ENCODE results near the gene DNAJC11. TPM values are rescaled to one million over a fixed set of nuclear protein-coding genes. Genes with fewer than 3 reads are reported as not detected.

DNAJC11 gene
- total RNA-seq, 1 experiment from 2014 or later: 57.3 TPM

DNA sequence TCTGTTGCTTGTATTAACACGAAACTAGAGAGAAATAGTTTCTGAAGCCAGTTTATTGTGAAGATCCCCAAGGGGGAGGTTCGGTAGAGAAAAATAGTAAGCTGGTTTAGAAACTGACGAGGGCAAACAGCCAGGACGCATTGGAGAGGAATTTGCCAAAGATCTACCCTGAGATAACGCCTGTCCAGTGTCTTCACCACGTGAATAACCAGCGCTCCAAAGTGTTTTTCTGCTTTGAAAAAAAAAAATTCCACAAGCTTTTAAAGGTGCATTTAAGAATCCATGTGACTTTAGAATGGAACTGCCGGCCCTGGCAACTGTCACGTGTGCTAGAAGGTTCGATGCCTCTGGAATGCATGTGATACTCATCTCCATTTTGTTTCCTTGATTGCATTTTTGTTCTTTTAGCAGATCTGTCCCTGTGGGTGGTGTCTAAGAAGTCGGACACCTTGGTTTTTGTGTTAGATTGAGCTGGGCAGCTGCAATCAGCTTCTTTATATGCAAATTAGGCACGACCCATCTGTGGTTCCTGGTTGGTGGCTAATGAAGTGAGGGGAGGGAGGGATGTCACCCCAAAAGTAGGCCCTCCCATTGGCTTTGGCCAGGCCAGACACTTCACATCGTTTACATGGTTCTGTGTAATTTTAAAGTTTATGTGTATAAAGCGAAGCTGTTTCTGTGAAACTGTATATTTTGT is 78.2 kb downstream of the DNAJC11 start:
- CTCF ChIA-PET: no interaction called here
- Mint-ChIP-seq H3K27ac (ENCODE audit: unreplicated experiment) (no peak overlapping the region), H3K4me3 (ENCODE audit: low read depth, unreplicated experiment) (no peak overlapping the region), H3K27me3 (ENCODE audit: unreplicated experiment) (no peaks in the 10 kb centered on the region), H3K4me1 (ENCODE audit: low read depth, unreplicated experiment) (no peaks in the 10 kb centered on the region), H3K36me3 (ENCODE audit: insufficient read depth, unreplicated experiment) (peaks cover 40% of the 10 kb centered on the region), H3K9me3 (ENCODE audit: low read depth, unreplicated experiment) (no peaks in the 10 kb centered on the region)
- intact Hi-C loops (cut with micrococcal nuclease; ENCODE audit: unreplicated experiment): no loop called here
- no TSS peak for BruUV-seq (replicated peaks)
- DNase-seq: no peak
- TF ChIP-seq, protein P1, sequence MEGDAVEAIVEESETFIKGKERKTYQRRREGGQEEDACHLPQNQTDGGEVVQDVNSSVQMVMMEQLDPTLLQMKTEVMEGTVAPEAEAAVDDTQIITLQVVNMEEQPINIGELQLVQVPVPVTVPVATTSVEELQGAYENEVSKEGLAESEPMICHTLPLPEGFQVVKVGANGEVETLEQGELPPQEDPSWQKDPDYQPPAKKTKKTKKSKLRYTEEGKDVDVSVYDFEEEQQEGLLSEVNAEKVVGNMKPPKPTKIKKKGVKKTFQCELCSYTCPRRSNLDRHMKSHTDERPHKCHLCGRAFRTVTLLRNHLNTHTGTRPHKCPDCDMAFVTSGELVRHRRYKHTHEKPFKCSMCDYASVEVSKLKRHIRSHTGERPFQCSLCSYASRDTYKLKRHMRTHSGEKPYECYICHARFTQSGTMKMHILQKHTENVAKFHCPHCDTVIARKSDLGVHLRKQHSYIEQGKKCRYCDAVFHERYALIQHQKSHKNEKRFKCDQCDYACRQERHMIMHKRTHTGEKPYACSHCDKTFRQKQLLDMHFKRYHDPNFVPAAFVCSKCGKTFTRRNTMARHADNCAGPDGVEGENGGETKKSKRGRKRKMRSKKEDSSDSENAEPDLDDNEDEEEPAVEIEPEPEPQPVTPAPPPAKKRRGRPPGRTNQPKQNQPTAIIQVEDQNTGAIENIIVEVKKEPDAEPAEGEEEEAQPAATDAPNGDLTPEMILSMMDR (IDR thresholded peaks at IDR 0.05; ENCODE audit: unreplicated experiment): no peak

DNA sequence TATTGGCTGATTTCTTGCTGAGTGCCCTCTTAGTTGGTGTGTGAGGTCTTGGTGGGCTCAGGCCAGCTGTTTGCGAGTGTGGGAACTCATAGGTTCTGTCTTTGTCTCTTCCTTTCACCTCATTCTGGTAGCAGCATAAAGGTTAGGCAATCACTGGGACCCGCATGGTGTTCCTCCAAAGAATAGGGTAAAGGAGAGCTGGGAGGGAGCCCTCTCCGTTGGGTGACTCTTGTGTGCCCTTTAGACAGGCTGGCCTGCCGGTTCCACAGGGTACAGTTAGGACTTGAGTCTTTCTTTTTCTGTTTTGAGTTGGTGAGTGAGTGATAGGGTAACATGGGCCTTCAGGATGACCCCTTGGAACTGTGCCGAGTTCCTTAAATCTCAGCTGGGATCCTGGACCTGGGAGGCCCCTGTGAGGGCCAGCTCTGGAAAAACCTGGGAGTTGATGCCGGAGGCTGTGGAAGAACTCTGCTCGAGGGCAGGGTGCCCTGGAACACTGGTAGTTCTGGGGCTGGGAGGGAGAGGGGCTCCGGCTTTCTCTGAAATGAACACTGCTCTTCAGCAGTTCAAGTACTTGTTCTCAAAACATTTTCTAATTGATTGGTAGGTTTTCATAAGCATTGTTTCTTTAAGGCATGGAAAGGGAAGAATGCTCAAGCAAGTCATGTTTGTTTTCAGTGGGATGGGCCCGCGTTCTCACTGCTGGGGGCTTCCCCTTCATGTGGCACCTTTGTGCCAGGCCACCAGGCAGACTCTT is 79.0 kb downstream of the DNAJC11 start:
- intact Hi-C loops (cut with micrococcal nuclease; ENCODE audit: unreplicated experiment): no loop called here
- Mint-ChIP-seq H3K27ac (ENCODE audit: unreplicated experiment) (no peak overlapping the region), H3K36me3 (ENCODE audit: insufficient read depth, unreplicated experiment) (peaks cover 43% of the 10 kb centered on the region), H3K9me3 (ENCODE audit: low read depth, unreplicated experiment) (no peaks in the 10 kb centered on the region), H3K4me3 (ENCODE audit: low read depth, unreplicated experiment) (no peak overlapping the region), H3K4me1 (ENCODE audit: low read depth, unreplicated experiment) (no peaks in the 10 kb centered on the region), H3K27me3 (ENCODE audit: unreplicated experiment) (no peaks in the 10 kb centered on the region)
- CTCF ChIA-PET: no interaction called here
- TF ChIP-seq, protein P1 (IDR thresholded peaks at IDR 0.05; ENCODE audit: unreplicated experiment): no peak
- DNase-seq: no peak
- BruUV-seq (replicated peaks): no TSS peak

DNA sequence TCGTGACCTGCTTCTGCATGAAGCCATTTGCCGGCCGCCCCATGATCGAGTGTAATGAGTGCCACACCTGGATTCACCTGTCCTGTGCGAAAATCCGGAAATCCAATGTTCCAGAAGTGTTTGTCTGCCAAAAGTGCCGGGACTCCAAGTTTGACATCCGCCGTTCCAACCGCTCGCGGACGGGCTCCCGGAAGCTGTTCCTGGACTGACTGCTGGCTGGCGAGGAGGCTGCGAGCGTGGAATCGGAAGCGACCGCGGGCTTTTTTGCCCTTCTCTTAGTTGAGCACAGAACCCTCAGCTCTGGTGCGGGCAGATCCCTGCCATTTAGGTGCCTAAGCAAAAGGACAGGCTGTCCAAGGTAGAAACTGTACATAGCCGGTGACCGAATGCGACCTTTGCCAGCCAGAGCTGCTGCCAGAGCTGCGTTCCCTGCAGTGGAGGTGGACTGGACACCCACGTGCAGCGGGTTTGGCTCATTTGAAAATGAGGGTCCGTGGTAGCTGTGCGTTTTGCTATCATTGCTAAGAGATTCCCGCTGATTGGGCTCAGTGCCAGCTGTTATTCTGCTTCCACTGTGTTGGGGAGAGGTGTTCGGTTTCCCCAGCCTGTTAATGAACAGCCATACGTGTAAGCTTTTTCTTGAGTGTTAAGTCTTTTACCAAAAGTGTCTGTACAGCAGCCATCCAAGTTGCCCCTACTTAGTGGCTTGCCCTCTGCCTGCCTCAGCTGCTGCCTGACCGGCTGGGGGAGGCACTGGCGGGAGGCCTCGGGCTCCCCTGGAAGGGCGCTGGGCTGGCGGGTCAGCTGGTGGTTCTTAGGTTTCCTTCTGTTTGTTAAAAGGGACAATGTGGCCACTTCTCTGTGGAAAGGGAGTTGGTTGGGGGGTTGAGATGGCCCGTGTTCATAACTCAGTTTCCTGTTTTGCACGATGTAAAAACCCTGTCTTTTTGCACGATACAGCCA is 79.9 kb downstream of the DNAJC11 start:
- H3K9me3 Mint-ChIP-seq (ENCODE audit: low read depth, unreplicated experiment): no peaks in the 10 kb centered on the region
- intact Hi-C loops (cut with micrococcal nuclease; ENCODE audit: unreplicated experiment): no loop called here
- CTCF ChIA-PET: no interaction called here
- BruUV-seq (replicated peaks): no TSS peak
- H3K27me3 Mint-ChIP-seq (ENCODE audit: unreplicated experiment): no peaks in the 10 kb centered on the region
- H3K36me3 Mint-ChIP-seq (ENCODE audit: insufficient read depth, unreplicated experiment): peaks cover 48% of the 10 kb centered on the region
- no peak for DNase-seq
- no peak overlapping the region for H3K27ac Mint-ChIP-seq (ENCODE audit: unreplicated experiment)
- TF ChIP-seq, protein P1 (IDR thresholded peaks at IDR 0.05; ENCODE audit: unreplicated experiment): no peak
- H3K4me3 Mint-ChIP-seq (ENCODE audit: low read depth, unreplicated experiment): no peak overlapping the region
- H3K4me1 Mint-ChIP-seq (ENCODE audit: low read depth, unreplicated experiment): no peaks in the 10 kb centered on the region

DNA sequence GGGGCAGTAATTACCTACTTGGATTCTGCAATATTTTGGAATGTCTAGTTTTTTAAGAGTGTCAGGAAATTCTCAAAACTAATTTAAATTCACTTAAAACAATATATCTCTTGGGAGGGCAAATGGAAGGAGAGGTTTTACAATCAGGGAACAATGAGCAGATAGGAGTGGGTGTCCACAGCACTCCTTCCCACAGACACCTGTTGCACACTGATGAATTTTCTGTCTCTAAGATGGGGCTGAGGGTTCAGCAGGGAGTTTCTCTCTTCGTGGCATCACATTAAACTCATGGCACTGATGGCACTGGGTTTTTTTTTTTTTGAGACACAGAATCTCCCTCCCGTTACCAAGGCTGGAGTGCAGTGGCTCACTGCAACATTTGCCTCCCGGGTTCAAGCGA is 82.6 kb downstream of the DNAJC11 start:
- CTCF ChIA-PET: no interaction called here
- H3K27ac Mint-ChIP-seq (ENCODE audit: unreplicated experiment): no peak overlapping the region
- DNase-seq: no peak
- peaks cover 37% of the 10 kb centered on the region for H3K36me3 Mint-ChIP-seq (ENCODE audit: insufficient read depth, unreplicated experiment)
- intact Hi-C loops (cut with micrococcal nuclease; ENCODE audit: unreplicated experiment): no loop called here
- BruUV-seq (replicated peaks): no TSS peak
- TF ChIP-seq, protein P1 (IDR thresholded peaks at IDR 0.05; ENCODE audit: unreplicated experiment): no peak
- H3K27me3 Mint-ChIP-seq (ENCODE audit: unreplicated experiment): no peaks in the 10 kb centered on the region
- H3K4me1 Mint-ChIP-seq (ENCODE audit: low read depth, unreplicated experiment): no peaks in the 10 kb centered on the region
- H3K4me3 Mint-ChIP-seq (ENCODE audit: low read depth, unreplicated experiment): no peak overlapping the region
- no peaks in the 10 kb centered on the region for H3K9me3 Mint-ChIP-seq (ENCODE audit: low read depth, unreplicated experiment)

All from Calu3 (cell line).